Measurements from ENCODE around the gene PTPN7.

GRCh38 chr1:202113690-202114300 is 46.6 kb downstream of the PTPN7 start:
- TF ChIP-seq CTCF (IDR thresholded peaks at IDR 0.05): no peak
- no peak for TF ChIP-seq POLR2AphosphoS5 (IDR thresholded peaks at IDR 0.05)
- no peak for TF ChIP-seq POLR2A (IDR thresholded peaks at IDR 0.05)
- TF ChIP-seq EP300 (IDR thresholded peaks at IDR 0.05): no peak
